KMS-11 (cell line): ENCODE measurements around the gene MAP3K2.

Source experiments
- H2AFZ ChIP-seq: fragments of 200-600 bp; sonication (generic); 2 replicates; pipeline ENCODE4 v1.6.1; 2016; ENCODE audit warnings: antibody characterized with exemption, mixed run types, low read depth
- H3K27ac ChIP-seq: fragments of 200-600 bp; sonication (generic); 2 replicates; pipeline ENCODE4 v1.6.1; 2016; ENCODE audit warnings: mild to moderate bottlenecking, mixed run types
- H3K27me3 ChIP-seq: fragments of 200-600 bp; sonication (generic); 2 replicates; pipeline ENCODE4 v1.6.1; 2017; ENCODE audit warnings: mild to moderate bottlenecking, low read depth, mixed run types, moderate library complexity; ENCODE audit not compliant: insufficient read depth
- H3K36me3 ChIP-seq: fragments of 200-600 bp; sonication (generic); 2 replicates; pipeline ENCODE4 v1.6.1; 2017; ENCODE audit warnings: mild to moderate bottlenecking, mixed run types; ENCODE audit not compliant: insufficient read depth
- H3K4me1 ChIP-seq: fragments of 200-600 bp; sonication (generic); 2 replicates; pipeline ENCODE4 v1.6.1; 2016; ENCODE audit warnings: mild to moderate bottlenecking, low read depth, mixed run types; ENCODE audit not compliant: poor library complexity, severe bottlenecking
- H3K4me2 ChIP-seq: fragments of 200-600 bp; sonication (generic); 2 replicates; pipeline ENCODE4 v1.7.0; 2016; ENCODE audit warnings: mild to moderate bottlenecking, mixed run types
- H3K4me3 ChIP-seq: fragments of 200-600 bp; sonication (generic); IDR thresholded peaks from 2 replicates; pipeline ENCODE4 v1.6.1; 2017; ENCODE audit warnings: low read depth, low read length, mixed read lengths; ENCODE audit not compliant: insufficient read depth
- H3K79me2 ChIP-seq: fragments of 200-600 bp; sonication (generic); 2 replicates; pipeline ENCODE4 v1.6.1; 2016; ENCODE audit warnings: low read depth, mixed run types; ENCODE audit not compliant: insufficient read depth
- H3K9ac ChIP-seq: fragments of 200-600 bp; sonication (generic); 2 replicates; pipeline ENCODE4 v1.6.1; 2016; ENCODE audit warnings: mild to moderate bottlenecking, mixed run types
- H4K20me1 ChIP-seq: fragments of 200-600 bp; sonication (generic); 2 replicates; pipeline ENCODE4 v1.6.1; 2016; ENCODE audit warnings: mild to moderate bottlenecking, mixed run types; ENCODE audit not compliant: insufficient read depth
- CTCF ChIP-seq: fragments of 200-600 bp; sonication (generic); conservative IDR thresholded peaks from 2 replicates; pipeline ENCODE4 v1.6.1; 2017; ENCODE audit warnings: low read depth, mild to moderate bottlenecking, antibody characterized with exemption, low read length, moderate library complexity, mixed read lengths

Gene MAP3K2

DNA sequence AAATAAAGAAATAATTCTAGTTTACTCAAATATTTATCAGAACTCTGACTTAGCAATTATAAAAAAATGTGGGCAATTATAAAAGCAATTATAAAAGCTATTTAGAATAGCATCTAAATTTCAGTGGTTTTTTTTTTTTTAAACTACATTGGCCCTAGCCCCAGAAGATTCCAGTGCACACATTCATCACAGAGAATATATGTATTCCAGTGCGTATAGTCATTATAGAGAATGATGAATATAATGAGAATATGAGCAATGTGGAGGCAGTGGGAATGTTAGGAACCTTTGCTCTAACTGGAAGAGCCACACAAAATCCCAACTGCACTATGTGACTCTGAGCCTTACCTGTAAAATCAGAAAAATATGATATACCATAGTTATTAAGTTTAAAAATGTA lies 10.5 kb downstream of the MAP3K2 start:
- Histone ChIP-seq H3K27ac (no peak overlapping the region), H3K27me3 (no peaks in the 10 kb centered on the region), H3K4me1 (no peaks in the 10 kb centered on the region), H3K36me3 (no peaks in the 10 kb centered on the region), H3K9ac (no peak overlapping the region), H3K4me3 (no peak overlapping the region), H3K4me2 (no peak overlapping the region), H4K20me1 (no peaks in the 10 kb centered on the region), H2AFZ (no peak overlapping the region), H3K79me2 (peaks cover 54% of the 10 kb centered on the region; the same call in 1 of the 2 replicates)
- TF ChIP-seq CTCF = no peak

DNA sequence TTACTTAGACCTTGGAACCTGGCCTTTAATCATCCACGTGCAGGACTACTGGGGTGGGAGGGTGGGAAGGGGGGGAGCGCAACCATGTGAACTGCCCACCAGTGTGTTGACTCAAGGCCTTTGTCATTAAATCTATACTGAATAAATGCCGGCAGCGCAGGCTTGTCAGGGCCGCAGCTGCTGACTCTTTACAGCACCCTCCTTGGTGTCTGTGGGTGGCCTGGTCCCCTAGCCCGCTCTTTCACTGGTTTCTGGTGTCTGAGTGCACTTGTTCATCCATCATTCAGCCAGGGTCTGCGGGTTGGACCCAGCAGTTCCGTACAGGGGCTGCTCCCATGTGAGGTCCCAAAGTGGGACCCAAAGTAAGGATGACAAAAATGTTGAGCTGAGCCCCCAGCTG lies 11.5 kb downstream of the MAP3K2 start:
- Histone ChIP-seq H3K4me3 (no peak overlapping the region), H3K4me2 (no peak overlapping the region), H3K79me2 (peaks cover 45% of the 10 kb centered on the region; the same call in 1 of the 2 replicates), H4K20me1 (no peaks in the 10 kb centered on the region), H3K36me3 (no peaks in the 10 kb centered on the region), H3K27me3 (no peaks in the 10 kb centered on the region), H3K9ac (no peak overlapping the region), H3K27ac (no peak overlapping the region), H2AFZ (no peak overlapping the region), H3K4me1 (no peaks in the 10 kb centered on the region)
- TF ChIP-seq CTCF = no peak

GRCh38 chr2:127373362-127374083 lies 14.3 kb downstream of the MAP3K2 start:
- H3K27ac ChIP-seq = no peak overlapping the region
- no peak overlapping the region for H3K4me3 ChIP-seq
- TF ChIP-seq CTCF = no peak
- no peaks in the 10 kb centered on the region for H4K20me1 ChIP-seq
- H3K79me2 ChIP-seq = peaks cover 35% of the 10 kb centered on the region; the same call in 1 of the 2 replicates
- H3K27me3 ChIP-seq = no peaks in the 10 kb centered on the region
- no peak overlapping the region for H3K4me2 ChIP-seq
- no peak overlapping the region for H3K9ac ChIP-seq
- H3K4me1 ChIP-seq = no peaks in the 10 kb centered on the region
- H2AFZ ChIP-seq = no peak overlapping the region
- H3K36me3 ChIP-seq = no peaks in the 10 kb centered on the region

DNA sequence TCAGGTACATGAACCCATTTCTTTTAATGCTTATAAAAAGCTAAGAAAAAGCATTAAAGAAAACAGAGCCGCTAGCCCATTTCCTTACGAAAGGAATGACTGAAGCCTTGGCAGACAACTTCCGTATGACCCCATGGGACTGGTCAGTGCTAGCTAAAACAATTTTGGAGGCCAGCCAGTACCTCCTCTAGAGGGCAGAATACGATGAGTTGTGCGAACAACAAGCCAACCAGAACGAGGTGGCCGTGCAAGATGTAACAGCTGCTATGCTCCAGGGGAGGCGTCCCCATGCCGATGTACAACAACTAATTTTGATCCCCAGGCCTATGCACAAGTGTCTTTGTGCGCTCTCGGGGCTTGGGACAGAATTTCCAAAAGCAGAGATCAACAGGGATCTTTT lies 16.7 kb downstream of the MAP3K2 start:
- Histone ChIP-seq H3K4me2 (no peak overlapping the region), H2AFZ (no peak overlapping the region), H3K27me3 (no peaks in the 10 kb centered on the region), H4K20me1 (no peaks in the 10 kb centered on the region), H3K79me2 (peaks cover 16% of the 10 kb centered on the region; the same call in 1 of the 2 replicates), H3K4me1 (no peaks in the 10 kb centered on the region), H3K36me3 (no peaks in the 10 kb centered on the region), H3K9ac (no peak overlapping the region), H3K27ac (no peak overlapping the region), H3K4me3 (no peak overlapping the region)
- no peak for TF ChIP-seq CTCF
